ENCODE measurements around the gene NUDT9.

- TF ChIP-seq, protein P1, sequence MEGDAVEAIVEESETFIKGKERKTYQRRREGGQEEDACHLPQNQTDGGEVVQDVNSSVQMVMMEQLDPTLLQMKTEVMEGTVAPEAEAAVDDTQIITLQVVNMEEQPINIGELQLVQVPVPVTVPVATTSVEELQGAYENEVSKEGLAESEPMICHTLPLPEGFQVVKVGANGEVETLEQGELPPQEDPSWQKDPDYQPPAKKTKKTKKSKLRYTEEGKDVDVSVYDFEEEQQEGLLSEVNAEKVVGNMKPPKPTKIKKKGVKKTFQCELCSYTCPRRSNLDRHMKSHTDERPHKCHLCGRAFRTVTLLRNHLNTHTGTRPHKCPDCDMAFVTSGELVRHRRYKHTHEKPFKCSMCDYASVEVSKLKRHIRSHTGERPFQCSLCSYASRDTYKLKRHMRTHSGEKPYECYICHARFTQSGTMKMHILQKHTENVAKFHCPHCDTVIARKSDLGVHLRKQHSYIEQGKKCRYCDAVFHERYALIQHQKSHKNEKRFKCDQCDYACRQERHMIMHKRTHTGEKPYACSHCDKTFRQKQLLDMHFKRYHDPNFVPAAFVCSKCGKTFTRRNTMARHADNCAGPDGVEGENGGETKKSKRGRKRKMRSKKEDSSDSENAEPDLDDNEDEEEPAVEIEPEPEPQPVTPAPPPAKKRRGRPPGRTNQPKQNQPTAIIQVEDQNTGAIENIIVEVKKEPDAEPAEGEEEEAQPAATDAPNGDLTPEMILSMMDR (IDR thresholded peaks at IDR 0.05; ENCODE audit: poor library complexity) = no peak
- no peak for TF ChIP-seq EZH2 (IDR thresholded peaks at IDR 0.05; ENCODE audit: borderline replicate concordance)
Measured at GRCh38 chr4:87491436-87491835, 69.1 kb downstream of the NUDT9 start.
